ENCODE data around the gene SUSD2. TPM values are rescaled to one million over a fixed set of nuclear protein-coding genes. Genes with fewer than 3 reads are reported as not detected.
A peak's percentile ranks its signal among the peaks of the same experiment; 100 is the strongest.

Gene SUSD2
- polyA plus RNA-seq, 1 of the 3 experiments (the other 2 are of a cell fraction), result 0.82 TPM

DNA sequence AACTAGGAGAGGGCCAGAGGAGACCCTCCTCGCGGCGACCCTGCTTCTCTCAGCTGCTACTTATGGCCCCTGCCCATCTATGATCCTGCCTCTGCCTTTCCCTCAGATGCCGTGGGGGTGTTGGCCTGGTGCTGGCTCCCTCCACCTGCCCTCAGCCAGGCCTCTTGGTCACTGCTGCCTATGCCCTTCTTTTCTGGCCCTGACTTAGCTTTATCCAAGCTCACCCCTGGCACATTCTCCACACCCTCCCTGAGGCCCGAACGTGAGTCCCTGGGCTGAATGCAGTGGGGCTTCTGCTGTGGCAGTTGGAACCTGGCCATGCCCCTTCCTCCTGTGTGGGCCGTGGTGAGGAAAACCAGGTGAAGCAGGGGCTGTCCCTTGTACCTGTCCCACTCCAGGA lies 19.8 kb upstream of the SUSD2 start:
- DNase-seq, result no peak
- TF ChIP-seq SMC3 (IDR thresholded peaks at IDR 0.05; ENCODE audit: low read depth, low read length) (no peak), FOXJ3 (CRISPR knock-in tag; IDR thresholded peaks at IDR 0.05) (no peak), EZH2phosphoT487 (IDR thresholded peaks at IDR 0.05; ENCODE audit: borderline replicate concordance, low read depth) (no peak), TCF12 (IDR thresholded peaks at IDR 0.05) (no peak), TAF1 (IDR thresholded peaks at IDR 0.05; ENCODE audit: borderline replicate concordance, low read depth, low read length) (no peak), GABPA (IDR thresholded peaks at IDR 0.05; ENCODE audit: low read depth) (no peak), NFIC (IDR thresholded peaks at IDR 0.05; ENCODE audit: borderline replicate concordance) (no peak), FOSL2 (IDR thresholded peaks at IDR 0.05; ENCODE audit: borderline replicate concordance, low read depth) (no peak)
- TF ChIP-seq, protein P1, sequence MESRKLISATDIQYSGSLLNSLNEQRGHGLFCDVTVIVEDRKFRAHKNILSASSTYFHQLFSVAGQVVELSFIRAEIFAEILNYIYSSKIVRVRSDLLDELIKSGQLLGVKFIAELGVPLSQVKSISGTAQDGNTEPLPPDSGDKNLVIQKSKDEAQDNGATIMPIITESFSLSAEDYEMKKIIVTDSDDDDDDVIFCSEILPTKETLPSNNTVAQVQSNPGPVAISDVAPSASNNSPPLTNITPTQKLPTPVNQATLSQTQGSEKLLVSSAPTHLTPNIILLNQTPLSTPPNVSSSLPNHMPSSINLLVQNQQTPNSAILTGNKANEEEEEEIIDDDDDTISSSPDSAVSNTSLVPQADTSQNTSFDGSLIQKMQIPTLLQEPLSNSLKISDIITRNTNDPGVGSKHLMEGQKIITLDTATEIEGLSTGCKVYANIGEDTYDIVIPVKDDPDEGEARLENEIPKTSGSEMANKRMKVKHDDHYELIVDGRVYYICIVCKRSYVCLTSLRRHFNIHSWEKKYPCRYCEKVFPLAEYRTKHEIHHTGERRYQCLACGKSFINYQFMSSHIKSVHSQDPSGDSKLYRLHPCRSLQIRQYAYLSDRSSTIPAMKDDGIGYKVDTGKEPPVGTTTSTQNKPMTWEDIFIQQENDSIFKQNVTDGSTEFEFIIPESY (IDR thresholded peaks at IDR 0.05; ENCODE audit: borderline replicate concordance, low read depth), result no peak
- TF ChIP-seq, protein P2, sequence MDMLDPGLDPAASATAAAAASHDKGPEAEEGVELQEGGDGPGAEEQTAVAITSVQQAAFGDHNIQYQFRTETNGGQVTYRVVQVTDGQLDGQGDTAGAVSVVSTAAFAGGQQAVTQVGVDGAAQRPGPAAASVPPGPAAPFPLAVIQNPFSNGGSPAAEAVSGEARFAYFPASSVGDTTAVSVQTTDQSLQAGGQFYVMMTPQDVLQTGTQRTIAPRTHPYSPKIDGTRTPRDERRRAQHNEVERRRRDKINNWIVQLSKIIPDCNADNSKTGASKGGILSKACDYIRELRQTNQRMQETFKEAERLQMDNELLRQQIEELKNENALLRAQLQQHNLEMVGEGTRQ (IDR thresholded peaks at IDR 0.05; ENCODE audit: borderline replicate concordance, low read depth, low read length), result no peak
- Histone ChIP-seq H3F3A (replicated peaks; ENCODE audit: insufficient read depth) (no peaks in the 10 kb centered on the region), H3K9ac (no peak overlapping the region), H3K36me3 (replicated peaks in 1 of 2; ENCODE audit: control insufficient read depth in 1 of 2, insufficient read depth in 2 of 2, low read length in 1 of 2) (peaks cover 0 to 32% of the 10 kb centered on the region in 2 experiments), H3K27me3 (ENCODE audit: insufficient read depth) (no peaks in the 10 kb centered on the region), H3K4me1 (ENCODE audit: control insufficient read depth in 1 of 2, insufficient read depth in 2 of 2, low read depth in 1 of 2, low read length in 1 of 2) (peaks cover 12 to 61% of the 10 kb centered on the region in 2 experiments; a peak in 3 of 4 replicates), H3K27ac (ENCODE audit: low read depth in 2 of 2, low read length in 1 of 2) (no peak overlapping the region; a peak in 1 of 4 replicates), H4K20me1 (ENCODE audit: insufficient read depth) (no peaks in the 10 kb centered on the region), H3K4me3 (ENCODE audit: low read depth in 2 of 2, low read length in 1 of 2) (no peak overlapping the region), H3K79me2 (ENCODE audit: insufficient read depth) (peaks cover 28% of the 10 kb centered on the region), H3K4me2 (no peak overlapping the region), H3K9me2 (no peaks in the 10 kb centered on the region), H3K9me3 (no peaks in the 10 kb centered on the region), H2AFZ (ENCODE audit: low read depth) (no peak overlapping the region)
- ChIA-PET CTCF (interaction anchor here (0.6 to 1.5 kb wide), 3 partner anchors 12 to 22 kb away, joined by 3 to 12 read pairs (median 3); no protein-coding TSS in a partner anchor), POLR2A (no interaction called here)
- WGBS (ENCODE audit: low lambda C conversion rate), result 96% methylated on average over 4 of the region's 7 CpGs

DNA sequence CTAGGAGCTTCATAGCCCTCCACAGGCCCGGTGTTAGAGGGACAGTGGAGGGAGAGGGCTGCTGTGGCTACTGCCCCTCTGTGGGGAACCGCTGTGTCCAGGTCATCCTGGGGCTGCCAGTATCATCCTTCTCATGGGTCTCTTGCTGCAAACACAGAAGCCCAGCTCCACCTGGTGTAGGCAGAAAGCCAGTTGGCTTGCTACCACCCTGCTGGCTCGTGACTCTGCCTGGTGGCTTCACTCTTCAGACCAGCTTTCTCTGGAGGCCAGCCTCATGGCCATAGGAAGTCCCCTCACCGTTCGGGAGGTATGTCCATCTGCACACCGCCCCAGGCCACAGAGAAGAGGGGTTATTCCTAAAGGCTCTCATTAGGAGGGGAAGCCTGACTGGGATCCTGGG lies 19.4 kb upstream of the SUSD2 start:
- H3K4me2 ChIP-seq, result no peak overlapping the region
- no peaks in the 10 kb centered on the region for H3F3A ChIP-seq (replicated peaks; ENCODE audit: insufficient read depth)
- no peak for TF ChIP-seq RCOR1 (IDR thresholded peaks at IDR 0.05; ENCODE audit: low read length)
- peak; percentile 16; the same call in 1 of the 2 replicates for TF ChIP-seq RAD21 (IDR thresholded peaks at IDR 0.05; ENCODE audit: low read length)
- no peak for TF ChIP-seq YY1 (IDR thresholded peaks at IDR 0.05; ENCODE audit: low read depth)
- no peaks in the 10 kb centered on the region for H3K9me2 ChIP-seq
- H3K36me3 ChIP-seq (replicated peaks in 1 of 2; ENCODE audit: control insufficient read depth in 1 of 2, insufficient read depth in 2 of 2, low read length in 1 of 2), result peaks cover 0 to 35% of the 10 kb centered on the region in 2 experiments
- 93% methylated on average over 3 of the region's 6 CpGs for whole genome bisulfite sequencing (ENCODE audit: low lambda C conversion rate)
- CTCF ChIA-PET, result interaction anchor here (0.6 to 1.5 kb wide), 2 partner anchors 13 to 22 kb away, joined by 3 to 12 read pairs; no protein-coding TSS in a partner anchor
- POLR2A ChIA-PET, result no interaction called here
- no peak for DNase-seq
- no peak overlapping the region for H3K9ac ChIP-seq
- no peaks in the 10 kb centered on the region for H3K27me3 ChIP-seq (ENCODE audit: insufficient read depth)
- no peak overlapping the region for H2AFZ ChIP-seq (ENCODE audit: low read depth)
- H3K4me1 ChIP-seq (ENCODE audit: control insufficient read depth in 1 of 2, insufficient read depth in 2 of 2, low read depth in 1 of 2, low read length in 1 of 2), result peaks cover 12 to 57% of the 10 kb centered on the region in 2 experiments; a peak in 3 of 4 replicates
- no peaks in the 10 kb centered on the region for H4K20me1 ChIP-seq (ENCODE audit: insufficient read depth)
- peaks cover 28% of the 10 kb centered on the region for H3K79me2 ChIP-seq (ENCODE audit: insufficient read depth)
- H3K9me3 ChIP-seq, result no peaks in the 10 kb centered on the region
- H3K27ac ChIP-seq (ENCODE audit: low read depth in 2 of 2, low read length in 1 of 2), result no peak overlapping the region; a peak in 1 of 4 replicates
- no peak overlapping the region for H3K4me3 ChIP-seq (ENCODE audit: low read depth in 2 of 2, low read length in 1 of 2)

All from SK-N-SH (cell line).